Fibroblast of pulmonary artery (primary cell): ENCODE results near the gene NUAK1.

Experiments used
- DNase-seq: peaks from one replicate; pipeline ENCODE4 v3.0.0-alpha.2; 2010; ENCODE audit warnings: low read depth
- H3K4me3 ChIP-seq: replicated peaks from 2 replicates; pipeline ENCODE4 v1.5.1; 2011; ENCODE audit warnings: low read depth, mild to moderate bottlenecking, control low read depth, low read length, moderate library complexity
- TF ChIP-seq, protein P1 (sequence below): IDR thresholded peaks from 2 replicates; pipeline ENCODE4 v1.5.1; 2011; ENCODE audit warnings: mild to moderate bottlenecking, control low read depth, low read length, inconsistent platforms; ENCODE audit errors: missing control alignments

The NUAK1 gene

GRCh38 chr12:106037524-106038298 is 101.0 kb downstream of the NUAK1 start:
- TF ChIP-seq, protein P1, sequence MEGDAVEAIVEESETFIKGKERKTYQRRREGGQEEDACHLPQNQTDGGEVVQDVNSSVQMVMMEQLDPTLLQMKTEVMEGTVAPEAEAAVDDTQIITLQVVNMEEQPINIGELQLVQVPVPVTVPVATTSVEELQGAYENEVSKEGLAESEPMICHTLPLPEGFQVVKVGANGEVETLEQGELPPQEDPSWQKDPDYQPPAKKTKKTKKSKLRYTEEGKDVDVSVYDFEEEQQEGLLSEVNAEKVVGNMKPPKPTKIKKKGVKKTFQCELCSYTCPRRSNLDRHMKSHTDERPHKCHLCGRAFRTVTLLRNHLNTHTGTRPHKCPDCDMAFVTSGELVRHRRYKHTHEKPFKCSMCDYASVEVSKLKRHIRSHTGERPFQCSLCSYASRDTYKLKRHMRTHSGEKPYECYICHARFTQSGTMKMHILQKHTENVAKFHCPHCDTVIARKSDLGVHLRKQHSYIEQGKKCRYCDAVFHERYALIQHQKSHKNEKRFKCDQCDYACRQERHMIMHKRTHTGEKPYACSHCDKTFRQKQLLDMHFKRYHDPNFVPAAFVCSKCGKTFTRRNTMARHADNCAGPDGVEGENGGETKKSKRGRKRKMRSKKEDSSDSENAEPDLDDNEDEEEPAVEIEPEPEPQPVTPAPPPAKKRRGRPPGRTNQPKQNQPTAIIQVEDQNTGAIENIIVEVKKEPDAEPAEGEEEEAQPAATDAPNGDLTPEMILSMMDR, result no peak
- H3K4me3 ChIP-seq, result no peak overlapping the region
- DNase-seq, result no peak

- TF ChIP-seq, protein P1, result no peak
- H3K4me3 ChIP-seq, result no peak overlapping the region
- DNase-seq, result no peak
Measured at GRCh38 chr12:106035421-106035820, 103.3 kb downstream of the NUAK1 start.

DNA sequence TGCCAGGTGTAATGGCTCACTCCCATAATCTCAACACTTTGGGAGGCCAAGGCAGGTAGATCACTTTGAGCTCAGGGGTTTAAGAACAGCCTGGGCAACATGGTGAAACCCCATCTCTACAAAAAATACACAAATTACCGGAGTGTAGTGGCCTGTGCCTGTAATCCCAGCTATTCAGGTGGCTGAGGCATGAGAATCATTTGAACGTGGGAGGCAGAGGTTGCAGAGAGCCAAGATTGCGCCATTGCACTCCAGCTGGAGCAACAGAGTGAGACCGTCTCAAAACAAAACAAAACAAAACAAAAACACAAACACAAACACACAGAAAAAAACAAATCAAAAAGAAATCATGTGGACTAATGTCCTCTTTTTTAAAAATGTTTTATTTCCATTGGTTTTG is 104.4 kb downstream of the NUAK1 start:
- no peak overlapping the region for H3K4me3 ChIP-seq
- TF ChIP-seq, protein P1, result no peak
- no peak for DNase-seq

DNA sequence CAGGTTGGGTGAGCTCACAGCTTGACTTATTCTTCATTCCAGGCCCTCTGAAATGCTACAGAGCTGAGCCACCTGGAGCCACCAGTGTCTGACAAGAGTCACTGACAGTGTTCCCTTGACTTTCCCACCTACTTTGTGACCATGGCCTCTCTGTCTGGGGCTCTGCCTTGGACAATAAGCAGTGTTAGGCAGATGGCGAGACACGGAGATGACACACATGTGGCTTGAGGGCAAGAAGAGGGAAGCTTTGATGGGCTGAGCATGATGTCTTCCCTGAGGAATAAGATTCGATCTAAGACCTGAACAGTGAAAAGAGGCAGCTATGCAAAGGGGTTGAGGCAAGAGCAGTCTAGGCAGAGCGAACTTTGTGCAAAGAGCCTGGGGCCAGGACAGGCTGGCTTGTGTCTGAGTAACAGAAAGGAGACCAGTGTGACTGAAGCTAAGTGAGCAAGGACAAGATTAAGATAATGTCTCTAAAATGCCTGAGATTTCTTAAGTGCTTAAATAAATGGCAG is 105.5 kb downstream of the NUAK1 start:
- TF ChIP-seq, protein P1, result no peak
- DNase-seq, result no peak
- no peak overlapping the region for H3K4me3 ChIP-seq

- TF ChIP-seq, protein P1, result no peak
- no peak overlapping the region for H3K4me3 ChIP-seq
- DNase-seq, result no peak
Measured at GRCh38 chr12:106032623-106032925, 106.2 kb downstream of the NUAK1 start.

DNA sequence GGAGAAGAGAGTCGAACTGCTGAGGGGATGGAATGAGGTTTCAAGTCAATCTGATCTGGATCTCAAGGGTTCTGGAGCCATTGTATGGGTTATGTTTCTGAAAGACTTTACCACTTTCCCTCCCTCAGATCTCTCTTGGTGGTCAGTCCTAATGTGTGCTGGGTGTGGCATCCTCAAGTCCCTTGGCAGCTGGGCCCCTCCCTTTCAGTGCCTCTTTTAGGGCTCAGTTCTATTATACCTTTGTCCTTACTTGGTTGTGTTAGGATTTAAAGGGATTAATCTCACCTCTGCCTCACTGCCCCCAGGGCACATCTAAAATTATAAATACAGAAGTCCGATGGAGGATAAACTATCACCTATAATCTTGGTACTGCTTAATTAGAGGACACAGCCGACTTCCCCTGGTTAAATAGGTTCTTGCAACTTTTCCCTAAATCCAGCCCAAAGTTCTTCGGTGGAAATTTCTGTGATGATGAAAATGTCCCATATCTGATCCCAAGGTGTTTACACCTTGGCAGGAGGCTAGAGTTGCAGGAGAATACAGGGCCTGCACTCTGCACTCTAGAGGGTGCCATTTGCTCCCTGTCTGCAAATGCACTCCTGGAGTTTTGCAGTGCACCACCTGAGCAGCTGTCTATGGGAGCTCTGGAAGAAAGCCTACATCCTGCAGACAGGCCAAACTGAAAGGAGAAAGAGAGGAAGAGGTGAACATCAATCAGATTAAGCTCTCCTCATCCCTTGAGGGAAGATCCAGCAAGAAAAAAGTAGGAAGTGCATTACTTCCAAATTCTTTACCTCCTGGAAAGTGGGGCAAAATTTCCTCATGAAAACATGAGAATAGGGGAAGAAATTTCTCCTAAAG is 106.8 kb downstream of the NUAK1 start:
- no peak for DNase-seq
- no peak overlapping the region for H3K4me3 ChIP-seq
- TF ChIP-seq, protein P1, result peak; percentile 21
